NCI-H2171 (cell line): Measurements from ENCODE around the gene CAPN2.
"Not testable (repeated sequence)": the region's sequence is repeated elsewhere in the genome, so short reads cannot be mapped to it uniquely, and the experiment has no call there.

Experiments
- DNase-seq: peaks from one replicate; lab custom pipeline; 2025; lab: John Stamatoyannopoulos, UW

Gene CAPN2

DNA sequence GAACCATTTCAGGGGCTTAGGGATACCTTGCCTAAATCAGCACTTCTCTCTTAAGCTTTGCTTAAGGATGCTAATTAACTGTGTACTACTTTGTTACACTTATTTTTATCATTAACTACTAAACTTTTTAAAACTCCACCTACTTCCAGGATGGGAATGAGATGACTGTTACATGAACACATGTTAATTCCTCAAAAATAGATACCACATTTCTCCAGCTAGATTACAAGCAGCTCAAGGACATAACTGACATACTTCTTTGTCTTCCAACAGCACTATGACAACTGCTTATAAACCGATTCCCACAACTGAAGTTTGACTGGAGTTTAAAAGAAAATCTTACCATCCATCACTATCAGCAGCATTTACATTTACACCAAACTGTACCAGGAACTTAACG is 79.7 kb downstream of the CAPN2 start:
- no peak for DNase-seq

- DNase-seq: no peak
Observed at GRCh38 chr1:223793716-223794115, 81.4 kb downstream of the CAPN2 start.

DNA sequence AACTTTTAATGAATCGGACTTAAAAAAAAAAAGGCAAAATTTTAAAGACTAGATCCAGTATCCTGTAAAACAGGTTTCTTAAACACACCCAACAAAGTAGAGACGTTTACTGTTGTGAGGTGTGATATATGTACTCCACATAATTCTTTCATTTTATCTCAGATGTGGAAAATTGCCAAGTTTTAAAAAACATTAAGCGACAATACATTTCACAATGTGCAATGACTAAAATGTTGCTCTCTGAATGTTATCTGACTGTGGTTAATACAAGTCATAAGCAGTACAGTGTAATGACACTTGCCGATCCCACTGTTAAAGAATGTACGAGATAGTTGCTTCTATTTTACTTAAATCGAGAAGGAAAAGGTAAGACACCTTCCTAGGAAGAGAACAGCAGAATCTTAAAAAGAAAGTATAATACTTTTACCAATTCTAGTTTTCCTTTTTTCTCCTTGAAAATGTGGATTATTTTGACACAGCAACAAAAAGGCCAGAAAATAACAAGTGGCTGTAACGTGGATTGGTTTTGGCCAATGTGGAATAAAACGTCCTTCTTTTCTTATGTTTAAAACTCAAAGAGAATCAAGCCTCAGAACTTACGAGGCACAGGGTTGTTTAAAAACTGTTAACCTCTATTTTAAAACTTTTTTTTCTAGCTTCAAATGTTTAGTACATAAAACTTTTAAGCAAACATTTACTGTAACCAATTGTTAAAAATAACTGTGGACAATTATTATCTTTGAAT is 82.0 kb downstream of the CAPN2 start:
- no peak for DNase-seq

- no peak for DNase-seq
Observed at GRCh38 chr1:223796210-223796609, 83.9 kb downstream of the CAPN2 start.

GRCh38 chr1:223802032-223802431 is 89.7 kb downstream of the CAPN2 start:
- no peak for DNase-seq

- DNase-seq: no peak
Observed at GRCh38 chr1:223802602-223803001, 90.3 kb downstream of the CAPN2 start.

GRCh38 chr1:223803211-223803610 is 90.9 kb downstream of the CAPN2 start:
- no peak for DNase-seq

- not testable (repeated sequence) for DNase-seq
Observed at GRCh38 chr1:223809905-223810304, 97.6 kb downstream of the CAPN2 start.

- DNase-seq: no peak
Observed at GRCh38 chr1:223810586-223810985, 98.2 kb downstream of the CAPN2 start.

DNA sequence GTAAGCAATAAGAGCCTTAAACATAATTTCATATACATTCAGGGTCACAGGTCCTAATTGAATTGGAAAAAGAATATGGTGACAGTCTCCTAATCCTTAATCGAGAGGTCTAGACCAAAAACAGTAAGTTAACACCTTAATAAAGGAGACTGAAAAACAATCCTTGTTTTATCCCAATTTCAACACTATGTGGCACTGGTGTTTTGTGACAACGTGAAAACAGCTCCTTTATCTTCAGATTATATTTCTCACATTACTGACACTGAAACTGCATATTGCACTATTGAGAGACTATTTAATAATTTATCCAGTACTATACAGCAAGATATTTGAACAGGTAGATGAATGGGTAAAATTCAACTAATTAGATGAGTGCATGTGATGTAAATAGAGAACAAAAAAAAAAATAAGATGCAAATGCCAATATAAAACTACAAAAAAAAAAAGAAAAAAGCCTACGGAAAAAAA is 99.3 kb downstream of the CAPN2 start:
- peak; percentile 3 for DNase-seq

- no peak for DNase-seq
Observed at GRCh38 chr1:223813645-223814044, 101.3 kb downstream of the CAPN2 start.

GRCh38 chr1:223815020-223815853 is 102.9 kb downstream of the CAPN2 start:
- DNase-seq: no peak

GRCh38 chr1:223815865-223816264 is 103.5 kb downstream of the CAPN2 start:
- DNase-seq: no peak

DNA sequence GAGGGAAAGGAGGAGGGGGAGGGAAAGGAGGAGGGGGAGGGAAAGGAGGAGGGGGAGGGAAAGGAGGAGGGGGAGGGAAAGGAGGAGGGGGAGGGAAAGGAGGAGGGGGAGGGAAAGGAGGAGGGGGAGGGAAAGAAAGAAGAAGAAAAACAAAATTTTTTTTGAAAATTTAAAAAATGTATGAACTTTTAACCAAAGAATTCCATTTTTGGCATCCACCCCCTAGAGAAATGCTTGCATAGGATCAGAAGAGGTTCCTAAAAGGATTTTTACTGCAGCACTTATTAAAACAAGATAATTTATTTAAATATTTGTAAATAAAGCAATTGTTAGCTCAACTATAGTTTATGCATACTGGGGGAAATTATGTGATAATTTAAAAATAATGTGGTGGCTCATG is 104.9 kb downstream of the CAPN2 start:
- DNase-seq: not testable (repeated sequence)

GRCh38 chr1:223819730-223820514 is 107.6 kb downstream of the CAPN2 start:
- no peak for DNase-seq

GRCh38 chr1:223820515-223820858 is 108.1 kb downstream of the CAPN2 start:
- no peak for DNase-seq

DNA sequence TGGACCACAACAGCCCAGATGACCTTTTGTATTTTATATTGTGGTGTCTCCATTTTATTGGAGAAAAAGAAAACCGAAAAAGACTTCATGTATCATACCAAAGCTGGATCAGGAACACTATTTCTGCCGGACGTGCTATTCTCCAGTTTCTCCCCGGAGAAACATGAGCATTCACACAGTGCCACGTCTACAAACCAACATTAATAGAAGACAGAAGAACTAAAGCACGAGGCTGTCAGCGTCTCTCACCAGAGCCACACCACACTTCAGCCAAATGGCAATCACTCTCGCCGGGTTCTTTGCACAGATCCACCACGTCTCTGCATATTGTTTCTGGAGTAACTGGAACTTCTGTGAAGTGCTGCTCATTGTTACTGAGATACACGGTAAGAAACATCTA is 108.6 kb downstream of the CAPN2 start:
- no peak for DNase-seq

DNA sequence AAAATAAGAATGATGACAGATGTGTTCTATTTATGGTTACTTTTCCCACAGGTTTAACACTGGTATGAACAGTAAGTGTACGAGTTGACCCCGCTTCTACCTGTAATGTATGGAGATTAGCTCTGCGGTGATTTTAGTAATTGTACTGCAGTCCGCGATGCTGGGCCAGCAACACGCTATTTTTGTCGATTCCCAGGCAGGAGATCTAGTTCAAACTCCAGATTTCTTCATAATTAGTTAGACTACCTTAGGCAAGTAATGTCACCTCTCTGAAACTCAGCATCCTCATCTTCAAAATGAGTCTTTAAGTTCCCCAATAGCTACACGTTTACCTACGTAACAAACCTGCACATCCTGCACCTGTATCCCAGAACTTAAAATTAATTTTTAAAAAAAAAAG is 111.9 kb downstream of the CAPN2 start:
- DNase-seq: no peak

DNA sequence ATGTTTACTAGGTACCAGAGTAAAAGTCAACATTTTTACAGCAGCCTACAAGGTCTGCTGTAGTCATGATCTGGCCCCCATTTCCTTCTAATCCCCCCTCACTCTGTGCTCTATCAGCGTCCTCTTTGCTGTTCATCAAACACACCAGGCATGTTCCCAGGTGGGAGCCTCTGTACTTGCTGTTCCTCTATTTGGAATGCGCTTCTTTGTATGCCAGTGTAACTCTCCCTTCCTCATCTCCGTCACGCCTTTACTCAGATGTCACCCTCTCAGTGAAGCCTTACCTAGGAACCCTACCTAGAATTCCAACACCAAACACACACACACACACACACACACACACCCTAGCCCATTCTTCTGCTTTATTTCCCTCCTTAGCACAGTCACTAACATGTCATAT is 112.4 kb downstream of the CAPN2 start:
- DNase-seq: no peak
